Measurements from ENCODE around the gene CCND1.
"Not testable (repeated sequence)": the region's sequence is repeated elsewhere in the genome, so short reads cannot be mapped to it uniquely, and the experiment has no call there.

CCND1 gene

GRCh38 chr11:69695995-69696394, 55.0 kb downstream of the CCND1 start:
- not testable (repeated sequence) for DNase-seq

DNA sequence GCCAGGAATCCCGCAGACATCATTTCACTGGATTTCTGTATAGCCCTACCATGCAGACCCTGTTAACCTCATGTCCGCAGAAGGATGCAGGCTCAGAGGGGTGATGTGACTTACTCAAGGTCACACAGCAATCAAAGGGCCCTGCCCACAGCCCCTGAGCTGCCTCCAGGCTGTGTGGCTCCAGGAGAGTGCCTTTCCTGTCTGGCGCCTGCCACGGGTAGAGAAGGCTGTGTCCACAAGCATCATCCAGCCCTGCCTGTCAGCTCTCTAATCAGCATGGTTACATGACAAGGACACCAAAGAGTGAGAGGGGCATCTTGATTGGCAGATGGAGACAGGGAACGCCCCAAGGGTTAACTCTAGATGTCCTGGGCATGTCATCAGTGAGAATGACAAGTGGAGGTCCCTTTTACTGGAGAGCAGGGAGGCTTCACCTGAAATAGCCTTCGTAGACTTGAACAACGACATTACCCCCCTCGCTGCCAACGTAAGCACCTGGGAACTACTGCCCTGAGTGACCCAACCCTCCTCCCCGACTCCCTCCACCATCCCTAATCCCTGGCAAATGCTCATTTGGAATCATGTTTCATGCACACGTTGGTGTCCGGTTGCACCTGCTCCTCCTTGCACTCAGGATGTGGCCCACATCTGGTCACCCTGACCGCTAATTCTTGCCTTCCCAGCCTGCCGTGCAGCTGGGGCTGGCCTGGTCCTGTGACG, 56.0 kb downstream of the CCND1 start:
- DNase-seq: no peak

DNA sequence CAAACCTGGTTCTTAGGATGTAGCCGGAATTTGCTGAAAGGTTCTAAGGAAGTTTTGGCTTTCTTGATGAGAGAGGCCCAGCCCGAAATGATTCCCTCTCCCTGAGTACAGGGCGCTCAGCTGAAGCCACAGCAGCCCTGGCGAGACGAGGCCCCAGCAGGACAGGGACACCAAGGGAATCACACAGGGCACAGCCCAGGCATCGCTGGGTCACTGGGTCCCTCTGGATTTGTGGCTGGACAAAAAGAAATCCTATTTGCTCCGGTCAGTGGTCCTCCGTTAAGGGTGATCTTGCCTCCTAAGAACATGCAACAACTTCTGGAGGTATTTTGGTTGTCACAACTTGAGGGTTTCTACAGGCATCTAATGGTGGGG, 56.5 kb downstream of the CCND1 start:
- no peak for DNase-seq

DNA sequence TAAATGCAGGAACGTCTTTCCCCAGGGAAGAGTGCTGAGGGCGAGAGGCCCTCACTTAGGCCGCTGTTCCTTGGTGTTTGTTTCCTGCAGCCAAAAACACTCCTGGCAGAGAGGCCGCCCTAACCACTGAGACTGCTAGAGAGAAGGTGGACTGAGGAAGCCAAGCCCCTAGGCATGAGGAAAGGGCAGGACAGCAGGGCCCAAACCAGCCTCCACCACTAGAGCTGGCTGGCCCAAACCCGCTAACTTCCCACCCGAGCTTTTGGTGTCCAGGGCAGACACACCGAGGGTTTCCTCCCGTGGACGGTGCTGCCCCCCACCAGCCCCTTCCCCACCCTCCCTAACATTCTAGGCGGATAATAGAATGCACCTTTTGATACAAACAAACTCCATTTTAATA, 56.9 kb downstream of the CCND1 start:
- no peak for DNase-seq

- DNase-seq: no peak
These were observed 57.4 kb downstream of the CCND1 start for GRCh38 chr11:69698362-69698761.

- peak; percentile 45 for DNase-seq
These were observed 58.3 kb downstream of the CCND1 start for GRCh38 chr11:69699213-69699612.

DNA sequence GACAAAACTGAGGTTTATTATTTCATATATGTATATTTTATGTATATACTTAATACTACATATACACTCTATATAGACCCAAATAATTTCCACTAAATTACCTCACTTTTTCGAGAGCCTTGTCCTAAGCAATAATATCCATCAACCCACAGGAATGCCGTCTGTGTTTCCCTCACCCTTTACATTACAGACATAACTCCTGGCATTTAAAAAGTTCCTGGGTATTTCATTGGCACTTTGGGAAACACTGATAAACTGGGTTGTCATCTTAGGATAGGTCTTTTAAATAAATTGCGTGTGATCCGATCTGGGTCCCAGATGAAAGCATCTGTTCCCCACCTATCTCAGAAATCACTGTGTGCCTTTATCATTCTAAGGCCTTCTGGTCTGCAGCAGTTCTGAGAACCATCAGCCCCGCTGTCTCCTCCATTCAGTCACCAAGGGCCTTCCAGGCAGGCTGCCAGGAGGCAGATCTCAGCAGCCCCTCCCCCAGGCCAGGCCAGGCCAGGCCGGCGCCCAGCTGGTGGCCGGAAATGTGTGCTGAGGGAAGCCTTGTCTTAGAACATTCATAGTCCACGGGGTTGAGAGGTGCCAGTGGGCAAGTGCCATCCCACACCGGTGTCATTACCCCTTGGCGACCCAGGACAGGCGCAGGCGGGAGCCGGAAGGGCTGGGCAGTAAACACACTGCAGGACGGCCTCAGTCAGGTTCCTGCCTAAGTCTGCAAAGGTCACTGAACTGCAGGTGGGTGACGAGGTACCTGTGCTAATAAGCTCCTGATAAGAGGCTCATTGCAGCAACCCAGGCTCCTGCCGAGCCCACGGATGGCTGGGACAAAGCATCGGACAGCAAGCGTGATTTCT, 59.6 kb downstream of the CCND1 start:
- peak; percentile 39 for DNase-seq

DNA sequence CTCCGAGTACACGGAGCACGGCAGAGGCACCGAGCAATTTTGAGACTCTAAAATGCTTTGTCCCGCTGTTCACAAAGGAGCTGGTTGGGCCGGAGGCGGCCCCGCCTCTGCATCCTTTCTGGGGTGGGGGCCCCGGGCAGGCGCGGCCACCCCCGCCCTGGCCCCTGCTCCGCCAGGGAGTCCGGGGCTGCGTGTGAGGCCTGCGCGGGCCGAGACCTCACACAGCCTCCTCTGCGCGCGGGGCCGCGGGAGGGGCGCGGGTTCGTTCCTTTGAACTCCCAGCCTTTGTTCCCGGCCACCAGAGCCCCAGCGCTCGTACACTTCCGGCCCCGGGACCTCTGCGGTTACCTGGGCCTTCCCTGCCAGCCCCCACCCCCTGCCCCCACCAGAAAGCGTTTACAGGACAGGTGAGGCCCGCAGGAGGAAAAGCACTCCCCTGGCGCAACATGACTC, 61.3 kb downstream of the CCND1 start:
- DNase-seq: no peak

GRCh38 chr11:69702769-69703452, 62.0 kb downstream of the CCND1 start:
- no peak for DNase-seq

DNA sequence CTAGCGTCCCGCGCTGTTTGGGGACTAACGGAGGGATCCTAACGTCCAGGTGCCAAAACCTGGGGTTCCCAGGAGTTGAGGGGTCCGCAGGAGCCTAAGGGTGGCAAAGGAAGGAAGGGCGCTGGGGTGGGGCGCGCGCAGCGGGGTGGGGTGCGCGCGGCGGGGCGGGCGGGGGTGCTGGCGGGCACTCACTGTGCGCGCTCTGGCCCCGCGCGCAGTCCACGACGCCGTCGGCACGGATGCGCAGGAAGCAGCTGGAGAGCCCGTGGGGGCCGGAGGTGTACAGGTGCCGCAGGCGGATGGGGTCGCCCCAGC, 62.5 kb downstream of the CCND1 start:
- DNase-seq: no peak

Measured in DMS 273 treated with DMSO at 0.1 percent for 48 hours (cell line).